GM13977 (cell line): Measurements from ENCODE around the gene FNDC3A.
"Not testable (repeated sequence)": the region's sequence is repeated elsewhere in the genome, so short reads cannot be mapped to it uniquely, and the experiment has no call there.

Experiments used
- DNase-seq: peaks from one replicate; pipeline ENCODE4 v3.0.0; 2012; ENCODE audit warnings: low spot score
- in situ Hi-C: fragments of 300-500 bp; cut with MboI; formaldehyde crosslinking; loops from one replicate; pipeline ENCODE4 v1.12.0; 2022; ENCODE audit warnings: low sequenced_read_pairs, low pct_unique_long_range_greater_than_20kb, mixed read lengths, inconsistent platforms; ENCODE audit not compliant: unreplicated experiment
- TF ChIP-seq, protein P1 (sequence below): IDR thresholded peaks from 2 replicates; pipeline ENCODE4 v1.5.1; 2012; ENCODE audit warnings: mild to moderate bottlenecking, control low read depth; ENCODE audit not compliant: insufficient read depth; ENCODE audit errors: extremely low read depth, missing control alignments

Gene FNDC3A

GRCh38 chr13:49066856-49067255, 91.1 kb downstream of the FNDC3A start:
- TF ChIP-seq, protein P1, sequence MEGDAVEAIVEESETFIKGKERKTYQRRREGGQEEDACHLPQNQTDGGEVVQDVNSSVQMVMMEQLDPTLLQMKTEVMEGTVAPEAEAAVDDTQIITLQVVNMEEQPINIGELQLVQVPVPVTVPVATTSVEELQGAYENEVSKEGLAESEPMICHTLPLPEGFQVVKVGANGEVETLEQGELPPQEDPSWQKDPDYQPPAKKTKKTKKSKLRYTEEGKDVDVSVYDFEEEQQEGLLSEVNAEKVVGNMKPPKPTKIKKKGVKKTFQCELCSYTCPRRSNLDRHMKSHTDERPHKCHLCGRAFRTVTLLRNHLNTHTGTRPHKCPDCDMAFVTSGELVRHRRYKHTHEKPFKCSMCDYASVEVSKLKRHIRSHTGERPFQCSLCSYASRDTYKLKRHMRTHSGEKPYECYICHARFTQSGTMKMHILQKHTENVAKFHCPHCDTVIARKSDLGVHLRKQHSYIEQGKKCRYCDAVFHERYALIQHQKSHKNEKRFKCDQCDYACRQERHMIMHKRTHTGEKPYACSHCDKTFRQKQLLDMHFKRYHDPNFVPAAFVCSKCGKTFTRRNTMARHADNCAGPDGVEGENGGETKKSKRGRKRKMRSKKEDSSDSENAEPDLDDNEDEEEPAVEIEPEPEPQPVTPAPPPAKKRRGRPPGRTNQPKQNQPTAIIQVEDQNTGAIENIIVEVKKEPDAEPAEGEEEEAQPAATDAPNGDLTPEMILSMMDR: no peak
- in situ Hi-C loops: no loop called here
- DNase-seq: no peak

- in situ Hi-C loops: not testable (repeated sequence)
These were observed 92.8 kb downstream of the FNDC3A start for GRCh38 chr13:49068498-49068897.

GRCh38 chr13:49070021-49070420, 94.3 kb downstream of the FNDC3A start:
- DNase-seq, in situ Hi-C loops: not testable (repeated sequence)

More at GRCh38 chr13:49068498-49068897, 92.8 kb downstream of the FNDC3A start:
- not testable (repeated sequence) for DNase-seq

DNA sequence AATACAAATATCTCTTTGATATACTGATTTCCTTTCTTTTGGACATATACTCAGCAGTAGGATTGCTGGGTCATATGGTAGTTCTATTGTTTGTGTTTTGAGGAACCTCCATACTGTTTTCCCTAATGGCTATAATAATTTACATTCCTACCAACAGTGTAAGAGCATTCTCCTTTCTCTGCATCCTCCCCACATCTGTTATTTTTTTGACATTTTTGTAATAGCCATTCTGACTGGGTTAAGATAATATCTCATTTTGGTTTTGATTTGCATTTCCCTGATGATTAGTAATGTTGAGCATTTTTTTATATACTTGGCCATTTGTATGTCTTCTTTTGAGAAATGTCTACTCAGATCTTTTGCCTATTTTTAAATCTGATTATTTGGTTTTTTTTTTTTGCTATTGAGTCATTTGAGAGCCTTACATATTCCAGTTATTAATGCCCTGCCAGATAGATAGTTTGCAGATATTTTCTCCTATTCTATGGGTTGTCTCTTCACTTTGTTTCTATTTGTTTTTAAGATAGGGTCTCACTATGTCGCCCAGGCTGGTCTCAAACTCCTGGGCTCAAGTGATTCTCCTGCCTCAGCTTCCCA, 95.7 kb downstream of the FNDC3A start:
- no peak for DNase-seq
- TF ChIP-seq, protein P1: no peak
- in situ Hi-C loops: no loop called here

DNA sequence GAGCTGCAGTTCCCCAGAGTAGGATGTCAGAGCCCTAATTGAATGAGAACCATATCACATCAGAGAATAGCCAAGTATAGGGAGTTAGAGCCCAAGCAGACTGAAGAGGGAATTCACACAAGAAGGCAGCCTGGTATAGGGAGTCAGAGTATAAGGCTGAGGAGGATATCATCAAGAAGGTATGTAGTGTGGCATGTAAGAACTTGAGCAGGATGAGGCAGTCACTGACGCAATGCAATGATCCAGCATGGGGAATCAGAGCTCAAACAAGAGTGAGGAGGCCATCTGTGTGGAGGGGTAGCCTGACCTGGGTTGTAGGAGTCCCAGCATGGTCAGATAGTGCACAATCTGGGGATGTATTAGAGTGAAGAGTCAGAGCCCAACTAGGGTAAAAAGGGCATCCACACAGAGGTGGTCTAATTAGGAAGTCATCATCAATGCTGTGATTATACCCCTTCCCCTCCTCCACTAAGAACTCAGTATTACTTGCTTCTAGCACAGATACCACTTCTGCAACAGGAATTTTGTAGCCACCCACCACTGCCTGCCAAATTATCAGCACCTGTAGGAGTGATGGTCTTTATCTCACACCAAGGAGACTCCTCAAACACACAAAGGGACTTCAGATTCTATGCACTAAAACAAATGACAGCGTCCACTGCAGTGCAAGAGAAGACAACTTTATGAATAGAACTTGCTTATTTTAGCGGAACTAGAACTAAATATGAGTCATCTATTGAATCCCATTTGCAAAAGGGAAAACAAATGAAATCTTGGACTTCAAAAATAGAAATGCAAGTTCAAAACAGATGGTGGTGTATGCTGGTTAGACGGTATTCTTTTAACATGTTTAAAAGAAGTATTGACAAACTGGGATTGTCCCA, 107.2 kb downstream of the FNDC3A start:
- in situ Hi-C loops: no loop called here
- no peak for DNase-seq

GRCh38 chr13:49084961-49085360, 109.2 kb downstream of the FNDC3A start:
- in situ Hi-C loops: no loop called here
- DNase-seq: no peak
- TF ChIP-seq, protein P1: no peak

More for the DNA sequence above, 107.2 kb downstream of the FNDC3A start:
- TF ChIP-seq, protein P1: no peak

- TF ChIP-seq, protein P1: no peak
- no peak for DNase-seq
- in situ Hi-C loops: no loop called here
These were observed 111.0 kb downstream of the FNDC3A start for GRCh38 chr13:49086722-49087121.
